Measurements from ENCODE around the gene UCP3. TPM values are rescaled to one million over a fixed set of nuclear protein-coding genes. Genes with fewer than 3 reads are reported as not detected.

Gene UCP3
- polyA plus RNA-seq, 1 donor (not counting 4 experiments of a cell fraction or from before 2014, with no cell fraction given), result 0.52 TPM

DNA sequence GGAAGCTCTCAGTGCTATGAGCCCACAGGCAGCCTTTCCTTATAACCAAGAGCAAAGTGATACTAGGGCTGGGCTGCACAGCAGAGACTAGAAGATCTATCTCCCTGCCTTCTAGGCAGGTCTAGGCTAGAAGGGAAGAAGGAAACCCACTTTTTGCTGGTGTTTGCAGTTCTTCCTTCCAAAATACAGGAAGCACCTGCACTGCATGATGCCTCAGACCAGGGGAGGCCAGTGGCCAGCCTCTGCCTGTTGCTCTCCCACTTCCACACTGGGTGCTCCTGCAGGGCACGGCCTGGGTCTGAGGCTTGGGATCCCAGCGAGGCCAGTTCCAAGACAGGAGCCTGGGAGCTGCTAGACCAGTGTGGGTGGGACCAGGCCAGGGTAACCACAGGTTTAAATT, 6.0 kb upstream of the UCP3 start:
- H3K4me3 ChIP-seq (ENCODE audit: control insufficient read depth in 2 of 3, extremely low read depth in 1 of 3, insufficient read depth in 2 of 3, low read depth in 1 of 3, low read length in 3 of 3), result no peak overlapping the region
- H3K27ac ChIP-seq (ENCODE audit: control insufficient read depth, insufficient read depth, low read length), result no peak overlapping the region
- no peaks in the 10 kb centered on the region for H3K9me1 ChIP-seq (ENCODE audit: control insufficient read depth, extremely low read depth, insufficient read depth, low read length)
- no peak overlapping the region for H3K4me2 ChIP-seq (ENCODE audit: control insufficient read depth, extremely low read depth, insufficient read depth, low read depth, low read length)
- TF ChIP-seq EZH2 (IDR thresholded peaks at IDR 0.05; ENCODE audit: low read length), result no peak
- TF ChIP-seq, protein P1, sequence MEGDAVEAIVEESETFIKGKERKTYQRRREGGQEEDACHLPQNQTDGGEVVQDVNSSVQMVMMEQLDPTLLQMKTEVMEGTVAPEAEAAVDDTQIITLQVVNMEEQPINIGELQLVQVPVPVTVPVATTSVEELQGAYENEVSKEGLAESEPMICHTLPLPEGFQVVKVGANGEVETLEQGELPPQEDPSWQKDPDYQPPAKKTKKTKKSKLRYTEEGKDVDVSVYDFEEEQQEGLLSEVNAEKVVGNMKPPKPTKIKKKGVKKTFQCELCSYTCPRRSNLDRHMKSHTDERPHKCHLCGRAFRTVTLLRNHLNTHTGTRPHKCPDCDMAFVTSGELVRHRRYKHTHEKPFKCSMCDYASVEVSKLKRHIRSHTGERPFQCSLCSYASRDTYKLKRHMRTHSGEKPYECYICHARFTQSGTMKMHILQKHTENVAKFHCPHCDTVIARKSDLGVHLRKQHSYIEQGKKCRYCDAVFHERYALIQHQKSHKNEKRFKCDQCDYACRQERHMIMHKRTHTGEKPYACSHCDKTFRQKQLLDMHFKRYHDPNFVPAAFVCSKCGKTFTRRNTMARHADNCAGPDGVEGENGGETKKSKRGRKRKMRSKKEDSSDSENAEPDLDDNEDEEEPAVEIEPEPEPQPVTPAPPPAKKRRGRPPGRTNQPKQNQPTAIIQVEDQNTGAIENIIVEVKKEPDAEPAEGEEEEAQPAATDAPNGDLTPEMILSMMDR (optimal IDR thresholded peaks at IDR 0.05 in 1 of 3, IDR thresholded peaks at IDR 0.05 in 1 of 3, conservative IDR thresholded peaks at IDR 0.05 in 1 of 3; ENCODE audit: extremely low read depth in 1 of 3, insufficient read depth in 2 of 3, low read length in 3 of 3), result no peak
- DNase-seq (ENCODE audit: low read depth, low spot score) (no peak), FAIRE-seq (no peak)
- no peak overlapping the region for H3K9ac ChIP-seq (ENCODE audit: control insufficient read depth, extremely low read depth, insufficient read depth, low read length)
- dilution Hi-C loops (cut with MboI; ENCODE audit: extremely low pct_ligation_motif_present, low sequenced_read_pairs), result no loop called here
- H3K9me3 ChIP-seq (ENCODE audit: control insufficient read depth, low read depth, low read length), result no peaks in the 10 kb centered on the region
- H3K4me1 ChIP-seq (ENCODE audit: control insufficient read depth, extremely low read depth, insufficient read depth, low read length), result no peaks in the 10 kb centered on the region
- H4K20me1 ChIP-seq (ENCODE audit: control insufficient read depth, extremely low read depth, insufficient read depth, low read length), result no peaks in the 10 kb centered on the region
- peaks cover 0 to 3% of the 10 kb centered on the region in 2 experiments for H3K36me3 ChIP-seq (ENCODE audit: control insufficient read depth in 2 of 2, extremely low read depth in 1 of 2, insufficient read depth in 2 of 2, low read length in 2 of 2)
- no peaks in the 10 kb centered on the region for H3K27me3 ChIP-seq (ENCODE audit: control insufficient read depth, extremely low read depth, insufficient read depth, low read length)
- no peak overlapping the region for H2AFZ ChIP-seq (ENCODE audit: control insufficient read depth, low read length)
- no peaks in the 10 kb centered on the region for H3K79me2 ChIP-seq (ENCODE audit: control insufficient read depth, insufficient read depth, low read length)

DNA sequence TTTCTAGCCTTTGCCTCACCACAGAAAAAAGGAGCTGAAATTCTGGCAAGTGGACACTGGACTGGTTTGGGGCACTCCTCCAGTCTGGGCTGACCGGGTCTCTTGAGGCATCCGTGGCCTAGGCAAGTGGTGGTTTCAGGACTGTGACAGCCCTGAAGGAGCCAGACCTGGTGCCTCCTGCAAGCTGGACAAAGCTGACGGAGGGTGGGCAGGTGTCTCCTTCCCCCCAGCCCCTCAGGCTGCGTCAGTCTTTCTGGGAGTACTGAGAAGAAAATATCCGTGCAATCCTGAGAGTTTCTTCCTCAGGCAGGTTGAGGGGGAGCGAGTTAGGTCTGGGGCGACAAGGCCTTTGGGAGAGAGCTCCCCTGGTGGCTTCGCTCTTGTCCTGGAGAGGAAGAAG, 4.3 kb upstream of the UCP3 start:
- H3K9me1 ChIP-seq (ENCODE audit: control insufficient read depth, extremely low read depth, insufficient read depth, low read length), result no peaks in the 10 kb centered on the region
- FAIRE-seq (no peak), DNase-seq (ENCODE audit: low read depth, low spot score) (no peak)
- no peak overlapping the region for H3K9ac ChIP-seq (ENCODE audit: control insufficient read depth, extremely low read depth, insufficient read depth, low read length)
- no peak overlapping the region for H3K4me3 ChIP-seq (ENCODE audit: control insufficient read depth in 2 of 3, extremely low read depth in 1 of 3, insufficient read depth in 2 of 3, low read depth in 1 of 3, low read length in 3 of 3)
- no peak overlapping the region for H2AFZ ChIP-seq (ENCODE audit: control insufficient read depth, low read length)
- dilution Hi-C loops (cut with MboI; ENCODE audit: extremely low pct_ligation_motif_present, low sequenced_read_pairs), result no loop called here
- no peak overlapping the region for H3K4me2 ChIP-seq (ENCODE audit: control insufficient read depth, extremely low read depth, insufficient read depth, low read depth, low read length)
- H3K9me3 ChIP-seq (ENCODE audit: control insufficient read depth, low read depth, low read length), result no peaks in the 10 kb centered on the region
- H4K20me1 ChIP-seq (ENCODE audit: control insufficient read depth, extremely low read depth, insufficient read depth, low read length), result no peaks in the 10 kb centered on the region
- TF ChIP-seq, protein P1 (optimal IDR thresholded peaks at IDR 0.05 in 1 of 3, IDR thresholded peaks at IDR 0.05 in 1 of 3, conservative IDR thresholded peaks at IDR 0.05 in 1 of 3; ENCODE audit: extremely low read depth in 1 of 3, insufficient read depth in 2 of 3, low read length in 3 of 3), result no peak
- TF ChIP-seq EZH2 (IDR thresholded peaks at IDR 0.05; ENCODE audit: low read length), result no peak
- H3K27me3 ChIP-seq (ENCODE audit: control insufficient read depth, extremely low read depth, insufficient read depth, low read length), result no peaks in the 10 kb centered on the region
- no peaks in the 10 kb centered on the region for H3K79me2 ChIP-seq (ENCODE audit: control insufficient read depth, insufficient read depth, low read length)
- no peaks in the 10 kb centered on the region for H3K4me1 ChIP-seq (ENCODE audit: control insufficient read depth, extremely low read depth, insufficient read depth, low read length)
- peaks cover 0 to 3% of the 10 kb centered on the region in 2 experiments for H3K36me3 ChIP-seq (ENCODE audit: control insufficient read depth in 2 of 2, extremely low read depth in 1 of 2, insufficient read depth in 2 of 2, low read length in 2 of 2)
- no peak overlapping the region for H3K27ac ChIP-seq (ENCODE audit: control insufficient read depth, insufficient read depth, low read length)

Data from keratinocyte (primary cell).